ENCODE data around the gene TMED8.
"Not testable (repeated sequence)": the region's sequence is repeated elsewhere in the genome, so short reads cannot be mapped to it uniquely, and the experiment has no call there.

The TMED8 gene

GRCh38 chr14:77416836-77417235 is 39.9 kb upstream of the TMED8 start:
- Histone ChIP-seq H3K9me3 (ENCODE audit: severe bottlenecking) (no peaks in the 10 kb centered on the region), H3K27ac (no peak overlapping the region), H3K27me3 (ENCODE audit: insufficient read depth, low read depth, severe bottlenecking) (no peaks in the 10 kb centered on the region), H3K4me3 (ENCODE audit: low read depth, low read length) (no peak overlapping the region), H3K36me3 (no peaks in the 10 kb centered on the region)
- no peak for DNase-seq
- TF ChIP-seq CTCF (IDR thresholded peaks at IDR 0.05; ENCODE audit: low read depth, low read length), result no peak

- not testable (repeated sequence) for H3K27ac ChIP-seq; H3K36me3 ChIP-seq; DNase-seq; H3K4me3 ChIP-seq (ENCODE audit: low read depth, low read length); H3K9me3 ChIP-seq (ENCODE audit: severe bottlenecking); H3K27me3 ChIP-seq (ENCODE audit: insufficient read depth, low read depth, severe bottlenecking)
Measured at GRCh38 chr14:77416098-77416497, 39.2 kb upstream of the TMED8 start.

GRCh38 chr14:77415403-77416030 is 38.6 kb upstream of the TMED8 start:
- not testable (repeated sequence) for H3K36me3 ChIP-seq; H3K9me3 ChIP-seq (ENCODE audit: severe bottlenecking); H3K27ac ChIP-seq; DNase-seq; H3K27me3 ChIP-seq (ENCODE audit: insufficient read depth, low read depth, severe bottlenecking); H3K4me3 ChIP-seq (ENCODE audit: low read depth, low read length)

GRCh38 chr14:77409131-77409533 is 32.2 kb upstream of the TMED8 start:
- TF ChIP-seq CTCF (IDR thresholded peaks at IDR 0.05; ENCODE audit: low read depth, low read length), result peak; percentile 48
- no peak overlapping the region for H3K27ac ChIP-seq
- no peak overlapping the region for H3K4me3 ChIP-seq (ENCODE audit: low read depth, low read length)
- H3K27me3 ChIP-seq (ENCODE audit: insufficient read depth, low read depth, severe bottlenecking), result no peaks in the 10 kb centered on the region
- H3K36me3 ChIP-seq, result no peaks in the 10 kb centered on the region
- peak; percentile 36 for DNase-seq
- H3K9me3 ChIP-seq (ENCODE audit: severe bottlenecking), result no peaks in the 10 kb centered on the region

GRCh38 chr14:77407158-77407557 is 30.3 kb upstream of the TMED8 start:
- Histone ChIP-seq H3K4me3 (ENCODE audit: low read depth, low read length) (no peak overlapping the region), H3K27me3 (ENCODE audit: insufficient read depth, low read depth, severe bottlenecking) (no peaks in the 10 kb centered on the region), H3K27ac (no peak overlapping the region), H3K36me3 (no peaks in the 10 kb centered on the region), H3K9me3 (ENCODE audit: severe bottlenecking) (no peaks in the 10 kb centered on the region)
- TF ChIP-seq CTCF (IDR thresholded peaks at IDR 0.05; ENCODE audit: low read depth, low read length), result no peak
- no peak for DNase-seq

- H3K36me3 ChIP-seq, result no peaks in the 10 kb centered on the region
- no peak overlapping the region for H3K27ac ChIP-seq
- no peak for DNase-seq
- no peak overlapping the region for H3K4me3 ChIP-seq (ENCODE audit: low read depth, low read length)
- H3K9me3 ChIP-seq (ENCODE audit: severe bottlenecking), result no peaks in the 10 kb centered on the region
- TF ChIP-seq CTCF (IDR thresholded peaks at IDR 0.05; ENCODE audit: low read depth, low read length), result no peak
- H3K27me3 ChIP-seq (ENCODE audit: insufficient read depth, low read depth, severe bottlenecking), result no peaks in the 10 kb centered on the region
Measured at GRCh38 chr14:77406718-77407117, 29.8 kb upstream of the TMED8 start.

GRCh38 chr14:77406086-77406485 is 29.2 kb upstream of the TMED8 start:
- no peak for DNase-seq
- no peaks in the 10 kb centered on the region for H3K27me3 ChIP-seq (ENCODE audit: insufficient read depth, low read depth, severe bottlenecking)
- H3K4me3 ChIP-seq (ENCODE audit: low read depth, low read length), result no peak overlapping the region
- H3K27ac ChIP-seq, result no peak overlapping the region
- H3K9me3 ChIP-seq (ENCODE audit: severe bottlenecking), result no peaks in the 10 kb centered on the region
- H3K36me3 ChIP-seq, result no peaks in the 10 kb centered on the region
- no peak for TF ChIP-seq CTCF (IDR thresholded peaks at IDR 0.05; ENCODE audit: low read depth, low read length)
